Loucy (cell line): ENCODE results near the gene SCRN1.

ENCODE experiments used
- EZH2phosphoT487 ChIP-seq: fragments of 200-600 bp; IDR thresholded peaks from 2 replicates; pipeline ENCODE4 v1.6.1; 2018; ENCODE audit warnings: antibody characterized with exemption, mild to moderate bottlenecking, moderate library complexity, borderline replicate concordance
- TF ChIP-seq, protein P1 (sequence below): fragments of 200-600 bp; sonication (generic); conservative IDR thresholded peaks from 2 replicates; pipeline ENCODE4 v1.5.1; 2014; ENCODE audit warnings: mild to moderate bottlenecking, antibody characterized with exemption, low read length

DNA sequence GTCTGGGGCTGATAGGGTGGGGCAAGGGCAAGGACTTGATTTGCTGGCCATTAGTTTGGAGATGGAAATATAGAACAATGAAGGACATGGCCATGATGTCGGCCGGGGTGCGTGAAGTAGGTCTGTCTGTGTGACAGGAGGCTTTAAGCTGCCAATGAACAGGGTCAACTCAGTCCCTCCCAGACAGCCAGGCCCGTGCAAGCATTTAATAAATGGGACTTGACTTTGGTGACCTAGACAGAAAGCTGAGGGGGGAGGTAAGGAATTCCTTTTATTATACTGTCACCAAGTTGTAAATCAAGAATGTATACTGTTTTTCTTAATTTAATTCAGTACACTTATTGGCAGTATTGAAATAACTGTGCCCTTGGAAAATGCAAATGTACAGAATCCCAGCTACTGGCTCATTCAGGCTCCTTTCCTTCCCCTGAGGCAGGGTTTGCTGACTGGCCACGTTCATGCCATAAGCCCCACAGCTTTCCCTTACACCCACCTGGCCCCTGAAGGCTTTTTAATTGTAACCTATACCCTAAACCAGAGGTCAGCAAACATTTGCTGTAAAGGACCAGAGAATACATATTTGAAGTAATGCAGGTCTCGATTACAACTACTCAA, 96.1 kb downstream of the SCRN1 start:
- TF ChIP-seq, protein P1, sequence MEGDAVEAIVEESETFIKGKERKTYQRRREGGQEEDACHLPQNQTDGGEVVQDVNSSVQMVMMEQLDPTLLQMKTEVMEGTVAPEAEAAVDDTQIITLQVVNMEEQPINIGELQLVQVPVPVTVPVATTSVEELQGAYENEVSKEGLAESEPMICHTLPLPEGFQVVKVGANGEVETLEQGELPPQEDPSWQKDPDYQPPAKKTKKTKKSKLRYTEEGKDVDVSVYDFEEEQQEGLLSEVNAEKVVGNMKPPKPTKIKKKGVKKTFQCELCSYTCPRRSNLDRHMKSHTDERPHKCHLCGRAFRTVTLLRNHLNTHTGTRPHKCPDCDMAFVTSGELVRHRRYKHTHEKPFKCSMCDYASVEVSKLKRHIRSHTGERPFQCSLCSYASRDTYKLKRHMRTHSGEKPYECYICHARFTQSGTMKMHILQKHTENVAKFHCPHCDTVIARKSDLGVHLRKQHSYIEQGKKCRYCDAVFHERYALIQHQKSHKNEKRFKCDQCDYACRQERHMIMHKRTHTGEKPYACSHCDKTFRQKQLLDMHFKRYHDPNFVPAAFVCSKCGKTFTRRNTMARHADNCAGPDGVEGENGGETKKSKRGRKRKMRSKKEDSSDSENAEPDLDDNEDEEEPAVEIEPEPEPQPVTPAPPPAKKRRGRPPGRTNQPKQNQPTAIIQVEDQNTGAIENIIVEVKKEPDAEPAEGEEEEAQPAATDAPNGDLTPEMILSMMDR = no peak
- no peak for TF ChIP-seq EZH2phosphoT487
